ENCODE results near the gene NEFH.

The NEFH gene

DNA sequence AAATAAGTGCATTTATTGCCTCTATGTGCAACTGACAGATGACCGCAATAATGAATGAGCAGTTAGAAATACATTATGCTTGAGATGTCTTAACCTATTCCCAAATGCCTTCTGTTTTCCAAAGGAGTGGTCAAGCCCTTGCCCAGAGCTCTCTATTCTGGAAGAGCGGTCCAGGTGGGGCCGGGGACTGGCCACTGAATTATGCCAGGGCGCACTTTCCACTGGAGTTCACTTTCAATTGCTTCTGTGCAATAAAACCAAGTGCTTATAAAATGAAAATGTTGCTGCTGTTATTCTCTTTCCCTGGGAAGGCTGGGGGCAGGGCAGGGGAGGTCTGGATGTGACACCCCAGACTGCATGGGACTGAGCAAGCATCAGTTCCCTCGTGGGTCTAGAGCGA is 11.0 kb downstream of the NEFH start:
- DNase-seq (ENCODE audit: low read depth in 1 of 2, low spot score in 1 of 2), result no peak

DNA sequence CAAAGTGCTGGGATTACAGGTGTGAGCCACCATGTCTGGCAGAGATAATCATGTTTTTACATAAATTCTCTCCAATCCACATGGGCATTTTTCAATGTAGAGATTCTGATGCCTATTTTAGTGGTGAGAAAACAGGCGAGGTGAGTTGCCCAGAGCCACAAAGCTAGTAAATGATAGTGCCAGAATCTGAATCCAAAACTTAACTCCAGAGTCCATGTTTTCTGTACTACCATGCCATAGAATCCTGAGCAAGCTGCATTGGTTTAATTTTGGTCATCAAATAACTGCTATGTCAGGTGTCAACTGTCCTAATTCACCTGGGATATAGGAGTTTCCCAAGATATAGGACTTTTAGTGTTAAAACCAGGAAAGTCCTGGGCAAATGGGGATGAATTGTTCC is 13.6 kb downstream of the NEFH start:
- no peak for DNase-seq (ENCODE audit: low read depth in 1 of 2, low spot score in 1 of 2)

DNA sequence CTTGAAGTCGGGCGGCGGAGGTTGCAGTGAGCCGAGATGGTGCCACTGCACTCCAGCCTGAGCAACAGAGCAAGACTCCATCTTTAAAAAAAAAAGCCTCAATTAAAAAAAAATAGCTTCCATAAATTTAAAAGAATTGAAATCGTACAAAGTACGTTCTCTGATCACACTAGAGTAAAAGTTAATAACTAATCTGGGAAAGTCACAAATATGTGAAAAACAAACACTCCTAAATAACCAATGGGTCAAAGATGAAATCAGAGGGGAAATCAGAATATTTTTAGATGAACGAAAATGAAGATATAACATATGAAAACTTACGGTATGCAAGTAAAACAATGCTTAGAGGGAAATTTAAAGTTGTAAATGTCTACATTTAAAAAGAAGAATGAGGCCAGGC is 19.8 kb downstream of the NEFH start:
- DNase-seq (ENCODE audit: low read depth in 1 of 2, low spot score in 1 of 2), result no peak

DNA sequence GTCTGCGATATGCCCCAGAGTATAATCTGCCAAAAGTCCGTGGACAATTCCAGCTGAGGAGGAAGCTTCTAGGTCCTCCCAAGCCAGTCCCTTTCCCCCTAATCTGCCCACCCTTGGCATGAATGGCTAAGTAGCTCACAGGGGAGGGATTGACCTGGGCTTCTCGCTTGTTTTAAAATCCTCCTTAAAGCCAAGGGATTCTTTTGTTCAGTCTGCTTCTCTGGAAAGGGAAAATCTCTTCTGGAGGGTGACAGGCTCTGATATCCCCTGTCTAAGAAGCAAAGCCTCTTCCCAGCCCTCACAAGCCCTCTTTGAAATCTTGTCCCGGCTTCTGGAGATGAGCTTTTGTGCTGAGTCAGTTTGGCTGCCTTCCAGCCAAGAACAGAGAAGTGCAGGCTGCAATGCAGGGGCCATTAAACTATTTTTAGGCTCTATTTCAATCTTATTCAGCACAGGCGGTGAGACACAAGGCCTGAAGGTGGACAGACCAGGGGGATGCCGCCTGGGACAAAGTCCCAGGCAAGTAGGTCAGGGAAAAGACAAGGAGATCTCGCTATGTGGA is 23.9 kb downstream of the NEFH start:
- DNase-seq (ENCODE audit: low read depth in 1 of 2, low spot score in 1 of 2), result no peak

DNA sequence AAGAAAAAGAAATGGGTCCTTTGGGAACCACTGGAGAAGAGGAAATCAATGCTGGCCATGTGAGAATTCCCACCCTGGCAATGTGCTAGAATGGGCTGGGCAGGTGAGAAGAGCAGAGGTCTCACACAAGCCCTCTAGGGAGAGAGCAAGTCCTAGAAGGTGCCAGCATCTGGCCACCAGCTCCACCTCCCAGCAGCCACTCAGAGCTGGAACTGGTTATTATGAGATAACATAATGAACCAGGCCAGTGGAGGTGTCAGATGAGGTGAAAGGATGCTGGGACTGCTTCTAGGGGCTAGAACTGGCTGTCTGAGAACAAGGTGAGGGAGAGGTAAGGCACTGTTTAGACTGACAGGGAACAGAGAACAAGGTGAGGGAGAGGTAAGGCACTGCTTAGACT is 29.3 kb downstream of the NEFH start:
- no peak for DNase-seq (ENCODE audit: low read depth in 1 of 2, low spot score in 1 of 2)

DNA sequence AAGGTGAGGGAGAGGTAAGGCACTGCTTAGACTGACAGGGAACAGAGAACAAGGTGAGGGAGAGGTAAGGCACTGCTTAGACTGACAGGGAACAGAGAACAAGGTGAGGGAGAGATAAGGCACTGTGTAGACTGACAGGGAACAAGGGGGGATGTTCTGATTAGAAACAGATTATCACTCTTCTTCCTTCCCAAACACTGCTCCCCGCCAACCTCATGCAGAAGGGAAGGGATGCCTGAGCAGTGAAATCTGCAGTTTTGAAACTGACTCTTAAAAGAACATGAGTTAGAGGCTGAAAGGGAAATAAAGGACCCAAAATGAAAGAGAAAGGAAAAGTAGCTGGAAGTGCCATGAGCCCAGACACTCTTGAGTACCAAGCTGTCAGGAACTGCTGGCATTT is 29.8 kb downstream of the NEFH start:
- DNase-seq (ENCODE audit: low read depth in 1 of 2, low spot score in 1 of 2), result no peak

DNA sequence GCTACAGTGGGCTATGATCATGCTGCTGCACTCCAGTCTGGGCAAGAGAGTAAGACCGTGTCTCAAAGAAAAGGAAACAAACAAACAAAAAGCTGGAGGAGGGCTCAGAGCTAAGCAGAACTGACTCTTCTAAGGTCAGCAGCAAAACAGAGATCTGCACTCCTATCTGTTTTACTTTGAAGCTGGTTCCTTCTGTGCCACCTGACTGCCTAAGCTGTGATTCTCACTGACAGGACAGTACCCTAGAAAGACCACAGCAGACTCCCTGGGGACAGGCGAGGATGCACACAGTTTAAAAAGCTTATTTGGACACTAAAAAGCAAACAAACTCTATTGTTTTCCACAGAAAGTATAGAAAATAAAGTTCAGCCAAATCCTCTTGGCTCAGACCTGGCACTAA is 30.5 kb downstream of the NEFH start:
- no peak for DNase-seq (ENCODE audit: low read depth in 1 of 2, low spot score in 1 of 2)

DNA sequence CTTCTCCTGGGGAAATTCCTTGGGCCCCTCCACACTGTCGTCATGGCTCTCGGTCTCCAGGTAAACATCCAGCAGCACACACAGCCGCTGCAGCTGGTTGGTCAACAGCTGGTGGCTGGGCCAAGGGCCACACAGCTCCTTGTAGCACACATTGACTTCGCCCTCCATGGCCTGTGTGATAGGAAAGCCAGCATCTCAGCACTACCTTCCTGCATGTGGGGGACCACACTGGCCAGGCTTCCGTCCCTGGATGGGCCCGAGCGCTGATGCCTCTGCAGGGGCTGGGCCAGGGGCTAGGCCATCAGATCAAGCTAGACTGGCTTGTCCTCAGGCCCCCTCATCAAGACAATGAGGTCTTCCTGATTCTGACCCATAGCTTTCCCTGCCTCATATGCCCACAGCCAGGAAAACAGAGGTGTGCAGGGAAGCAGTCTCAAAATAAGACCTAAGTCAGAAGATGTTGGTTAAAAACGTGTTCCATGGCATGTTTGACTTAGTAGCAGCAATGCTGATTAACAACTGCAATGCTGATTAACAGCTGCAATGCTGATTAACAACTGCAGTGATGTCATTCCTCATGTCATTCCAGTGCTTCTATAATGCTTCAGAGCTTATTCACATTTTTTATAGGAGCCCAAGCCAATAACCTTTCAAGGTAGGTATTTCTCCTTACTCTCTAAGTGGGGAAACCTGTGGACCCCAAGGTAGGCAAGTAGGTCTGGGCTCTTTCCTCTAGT is 31.3 kb downstream of the NEFH start:
- DNase-seq (ENCODE audit: low read depth in 1 of 2, low spot score in 1 of 2), result no peak

DNA sequence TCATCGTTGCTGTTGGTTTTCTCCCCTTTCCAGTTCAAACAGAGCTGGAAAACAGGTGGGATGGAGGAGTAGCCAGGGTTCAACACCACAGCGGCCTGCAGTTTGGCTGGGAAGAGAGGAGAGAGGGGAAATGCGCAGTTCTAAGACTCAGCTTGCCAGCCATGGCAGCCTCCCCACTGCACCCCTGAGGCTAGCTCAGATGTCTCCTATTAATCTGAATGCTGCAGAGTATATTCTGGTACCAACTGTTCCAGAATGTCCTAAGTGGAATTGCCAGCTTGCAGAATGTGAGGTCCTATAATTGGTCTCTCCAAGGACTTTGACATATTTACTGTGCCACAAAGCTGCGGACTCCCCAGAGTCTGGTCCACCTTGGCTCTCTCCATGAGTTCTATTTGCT is 32.0 kb downstream of the NEFH start:
- DNase-seq (ENCODE audit: low read depth in 1 of 2, low spot score in 1 of 2), result no peak

DNA sequence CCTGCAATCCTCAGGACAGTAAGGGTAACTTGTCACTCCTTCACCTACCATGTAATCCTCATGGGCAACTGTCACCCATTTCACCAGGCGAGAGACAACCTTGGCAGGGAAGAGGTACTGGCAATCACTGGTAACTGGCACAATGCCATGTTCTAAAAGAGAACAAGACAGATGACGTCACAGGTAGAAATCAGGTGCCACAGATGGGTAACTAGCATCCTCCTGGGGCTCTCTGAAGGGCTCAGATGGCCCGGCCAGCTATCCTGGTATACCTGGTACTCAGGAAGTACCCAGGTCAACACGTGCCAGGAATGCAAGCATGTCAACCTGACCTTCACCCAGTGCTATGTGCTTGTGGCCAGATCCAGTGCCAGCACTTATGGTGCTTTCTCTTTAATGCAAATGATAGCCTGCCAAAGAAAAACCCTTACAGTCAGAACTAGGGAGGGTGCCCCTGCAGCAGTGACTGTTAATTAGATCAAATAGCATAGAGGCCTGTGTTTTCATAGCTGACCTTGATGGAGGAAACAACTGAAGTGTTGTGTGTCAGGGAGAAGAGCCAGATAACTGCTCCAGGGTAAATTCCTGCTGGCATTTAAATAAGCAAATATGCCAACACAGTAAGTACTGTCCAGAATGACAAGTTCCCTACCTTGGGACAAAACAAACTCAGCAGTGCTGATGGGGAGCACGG is 37.3 kb downstream of the NEFH start:
- DNase-seq (ENCODE audit: low read depth in 1 of 2, low spot score in 1 of 2), result no peak

DNA sequence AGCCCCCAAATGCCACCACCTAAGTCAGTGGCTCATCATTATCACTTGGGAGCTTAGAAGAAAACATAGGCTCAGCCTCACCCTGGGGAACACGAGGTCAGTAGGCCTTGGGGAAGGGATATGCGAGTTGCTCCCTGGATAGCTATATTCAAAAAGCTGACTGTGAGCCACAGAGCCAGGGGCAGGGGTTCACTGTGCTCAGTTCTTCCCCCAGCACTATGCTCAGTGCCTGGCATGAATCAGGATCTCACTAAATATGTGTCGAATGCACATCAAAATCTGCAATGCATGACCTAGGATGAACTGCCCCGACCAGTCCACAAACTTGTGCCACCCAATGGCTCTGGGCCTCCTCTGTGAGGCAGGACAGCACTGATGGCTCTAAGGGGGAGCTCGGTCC is 38.4 kb downstream of the NEFH start:
- DNase-seq (ENCODE audit: low read depth in 1 of 2, low spot score in 1 of 2), result no peak

DNA sequence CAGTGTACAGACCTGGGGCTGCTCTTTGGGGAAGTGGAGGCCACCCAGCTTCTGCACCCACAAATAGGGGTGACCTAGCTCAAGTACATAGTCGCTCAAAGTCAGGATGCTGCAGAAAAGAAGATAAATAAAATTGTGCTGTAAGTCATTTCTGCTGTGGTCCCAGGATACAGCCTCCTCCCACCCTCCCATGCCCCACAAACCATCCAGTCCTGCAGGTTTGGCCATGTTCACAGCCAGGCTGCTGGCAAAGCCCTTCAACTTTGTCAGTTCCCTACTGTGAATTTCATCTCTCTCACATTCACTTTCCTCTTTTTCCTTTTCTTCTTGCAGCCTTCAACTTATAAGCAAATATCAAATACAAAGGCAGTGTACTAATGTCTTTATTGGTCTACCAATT is 40.0 kb downstream of the NEFH start:
- DNase-seq (ENCODE audit: low read depth in 1 of 2, low spot score in 1 of 2), result no peak

DNA sequence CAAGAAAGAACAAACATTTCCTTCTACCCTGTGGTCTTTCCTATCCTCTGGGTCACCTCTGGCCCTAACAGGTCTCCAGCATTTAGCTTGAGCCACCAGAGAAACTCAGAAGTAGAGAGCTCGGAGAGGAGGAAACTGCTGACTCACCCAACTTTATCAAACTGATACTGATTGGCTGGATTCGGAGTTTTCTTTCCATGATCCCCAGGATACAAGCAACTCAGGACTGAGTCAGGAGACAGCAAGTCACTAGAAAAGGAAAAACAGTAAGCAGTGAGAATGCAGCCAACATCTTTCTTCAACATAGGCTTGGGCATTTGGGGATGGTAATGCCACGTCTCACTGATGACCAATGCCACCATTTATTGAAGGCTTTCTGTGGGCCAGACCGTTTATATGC is 40.8 kb downstream of the NEFH start:
- DNase-seq (ENCODE audit: low read depth in 1 of 2, low spot score in 1 of 2), result no peak

DNA sequence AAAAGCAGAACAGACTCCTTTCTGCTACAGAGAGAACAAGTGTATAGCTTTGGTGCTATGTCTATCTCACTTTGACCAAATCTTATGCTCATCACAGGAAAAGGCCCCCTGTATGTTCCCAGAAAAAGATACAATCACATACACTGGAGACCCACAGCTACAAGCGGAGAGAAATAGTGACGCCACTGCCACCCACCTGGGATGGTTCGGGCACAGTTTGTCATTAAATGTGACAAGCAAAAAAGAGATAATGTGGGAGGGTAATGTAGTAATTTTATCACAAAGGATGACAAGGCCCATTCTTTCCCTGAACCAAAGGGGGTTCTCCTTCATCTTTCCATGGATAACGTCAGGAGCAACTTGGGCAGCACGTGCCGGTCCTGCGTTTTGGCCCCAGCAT is 41.5 kb downstream of the NEFH start:
- no peak for DNase-seq (ENCODE audit: low read depth in 1 of 2, low spot score in 1 of 2)

DNA sequence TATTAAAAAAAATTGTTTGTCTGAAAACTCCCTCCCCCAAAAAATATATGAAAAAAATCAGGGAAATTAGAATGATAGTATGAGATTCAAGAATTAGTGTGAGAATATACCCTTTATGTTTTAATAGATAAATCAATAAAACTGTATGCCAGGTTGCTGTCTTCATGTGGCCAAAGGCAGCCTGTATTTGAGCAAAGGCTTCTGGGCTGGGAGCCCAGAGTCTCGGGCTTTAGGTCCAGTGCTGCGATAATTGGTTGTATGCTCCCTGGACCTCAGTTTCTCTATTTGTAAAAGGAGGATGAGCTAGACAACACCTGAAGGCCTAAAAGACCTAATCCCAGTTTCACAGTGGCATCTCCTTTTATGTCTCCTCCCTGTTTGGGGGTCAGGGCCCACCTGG is 43.7 kb downstream of the NEFH start:
- no peak for DNase-seq (ENCODE audit: low read depth in 1 of 2, low spot score in 1 of 2)

DNA sequence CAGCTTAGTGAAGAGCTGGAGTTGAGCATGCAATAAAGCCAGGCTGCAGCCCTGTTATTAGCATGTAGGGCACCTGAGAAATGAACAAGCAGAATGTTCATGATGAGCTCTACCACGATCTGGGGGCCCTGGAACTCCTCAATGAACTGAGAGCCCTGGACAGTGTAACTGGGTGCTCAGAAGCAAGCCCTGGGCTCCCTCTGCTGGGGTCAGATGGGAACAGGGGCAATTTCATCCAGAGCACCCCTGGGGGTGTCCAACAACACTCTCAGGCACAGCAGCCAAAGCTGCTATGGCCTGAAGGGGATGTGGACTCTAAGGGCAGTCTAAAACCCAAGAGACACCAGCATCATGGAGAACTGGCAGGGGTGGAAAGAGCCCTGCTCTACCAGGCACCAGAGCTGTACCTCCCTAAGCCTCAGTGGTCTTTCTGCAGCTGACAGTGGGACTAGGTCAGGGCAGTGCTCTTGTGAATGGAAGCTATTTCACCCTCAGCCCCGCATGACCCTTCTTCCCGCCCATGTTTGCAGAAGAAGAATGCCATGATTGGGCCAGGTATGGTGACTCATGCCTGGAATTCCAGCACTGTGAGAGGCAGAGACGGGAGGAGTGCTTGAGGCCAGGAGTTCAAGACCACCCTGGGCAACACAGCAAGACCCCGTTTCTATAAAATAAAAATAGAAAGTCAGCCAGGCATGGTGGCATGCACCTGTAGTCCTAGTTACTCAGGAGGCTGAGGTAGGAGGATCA is 44.6 kb downstream of the NEFH start:
- DNase-seq (ENCODE audit: low read depth in 1 of 2, low spot score in 1 of 2), result no peak

DNA sequence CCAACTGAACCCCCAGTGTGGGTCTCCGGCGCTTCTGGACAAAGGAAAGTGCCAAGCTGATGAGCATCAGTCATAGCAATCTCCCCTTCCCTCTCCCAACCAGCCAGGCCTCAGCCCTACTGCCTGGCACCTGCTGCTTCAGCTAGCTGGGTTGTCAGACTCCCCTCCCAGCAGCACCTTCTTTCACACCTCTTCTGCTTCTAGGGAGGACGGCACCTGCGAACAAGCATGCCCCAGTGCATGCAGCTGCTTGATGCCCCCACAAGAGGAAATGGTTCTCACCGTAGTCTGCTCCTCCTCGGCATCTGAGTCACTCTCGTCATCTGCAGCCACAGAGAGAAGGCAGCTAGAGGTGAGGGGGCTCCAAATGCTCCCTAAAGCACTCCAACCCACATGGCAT is 48.1 kb downstream of the NEFH start:
- no peak for DNase-seq (ENCODE audit: low read depth in 1 of 2, low spot score in 1 of 2)

DNA sequence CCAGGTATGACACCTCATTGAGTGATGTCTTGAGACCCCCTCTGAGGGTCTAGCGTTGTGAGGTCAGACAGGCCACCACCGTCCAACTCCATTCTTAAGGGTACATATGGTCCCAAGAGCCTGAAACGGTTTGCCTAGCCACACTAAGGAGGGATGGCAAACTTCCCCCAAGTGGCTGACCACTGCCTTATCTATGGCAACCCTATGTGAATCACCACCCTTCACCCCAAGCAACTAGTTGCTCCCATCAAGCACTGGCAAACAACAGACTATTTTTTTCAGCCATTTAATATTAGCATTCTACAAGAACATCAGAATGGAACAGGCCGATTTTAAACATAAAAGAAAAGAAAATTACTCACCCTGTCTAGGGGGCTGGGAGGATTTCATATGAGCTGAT is 50.7 kb downstream of the NEFH start:
- DNase-seq (ENCODE audit: low read depth in 1 of 2, low spot score in 1 of 2), result no peak

DNA sequence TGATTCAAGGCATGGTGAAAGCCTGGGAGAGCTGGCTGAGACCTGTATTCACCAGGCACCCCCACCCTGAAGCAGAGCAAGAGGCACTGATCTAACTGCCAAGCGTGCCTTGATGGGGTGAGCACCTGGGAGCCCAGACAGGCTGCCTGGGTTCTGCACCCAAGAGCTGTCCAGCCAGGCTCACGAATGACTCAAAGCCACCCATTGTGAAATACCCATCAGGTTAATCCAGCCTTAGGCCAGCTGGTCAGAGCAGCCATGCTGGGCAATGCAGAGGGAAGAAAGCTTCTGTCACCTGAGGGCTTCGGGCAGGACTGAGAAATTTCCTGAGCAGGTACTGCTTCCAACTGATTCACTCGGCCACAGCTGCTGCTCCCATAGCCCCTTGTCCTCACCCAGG is 51.4 kb downstream of the NEFH start:
- no peak for DNase-seq (ENCODE audit: low read depth in 1 of 2, low spot score in 1 of 2)

DNA sequence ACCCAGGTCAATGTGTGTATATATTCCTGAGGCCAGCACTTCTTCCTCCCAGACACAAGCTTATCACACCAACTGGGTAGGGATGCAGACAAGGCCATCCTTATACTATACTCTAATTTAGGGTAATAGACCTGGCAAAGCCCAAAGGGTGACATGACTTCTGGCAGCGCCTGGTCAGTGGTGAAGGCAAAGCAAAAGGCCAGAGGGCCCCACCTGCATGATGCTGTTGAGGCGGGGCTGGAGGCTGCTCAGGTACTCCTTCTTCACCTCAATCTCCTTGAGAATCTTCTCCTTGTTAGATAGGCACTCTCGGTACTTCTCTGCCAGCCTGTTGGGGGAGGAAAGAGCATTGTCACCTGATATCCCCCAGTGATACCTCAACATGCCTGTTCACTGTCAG is 56.4 kb downstream of the NEFH start:
- no peak for DNase-seq (ENCODE audit: low read depth in 1 of 2, low spot score in 1 of 2)

DNA sequence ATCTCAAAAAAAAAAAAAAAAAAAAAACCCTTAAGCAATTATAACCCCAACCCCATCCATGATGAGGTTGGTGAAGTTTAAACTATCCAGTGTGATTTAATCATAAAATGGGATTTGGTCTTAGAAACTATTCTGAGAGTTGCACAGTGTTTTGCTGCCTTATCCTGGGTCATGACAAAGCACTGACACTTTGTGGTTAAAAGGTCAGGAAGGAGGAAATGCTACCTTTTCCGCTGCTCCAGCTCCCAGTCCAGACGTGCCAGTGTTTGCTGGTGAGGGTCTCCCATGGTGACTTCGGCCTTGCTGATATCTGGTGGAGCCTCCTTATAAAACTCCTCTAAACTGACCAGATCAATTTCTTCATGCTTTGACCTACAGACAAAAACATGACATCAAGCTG is 59.1 kb downstream of the NEFH start:
- no peak for DNase-seq (ENCODE audit: low read depth in 1 of 2, low spot score in 1 of 2)
